Vagina (tissue), 2 donors: ENCODE measurements around the gene CLP1.

Source experiments
- POLR2AphosphoS5 ChIP-seq, 2 donors: sonication (generic); formaldehyde crosslinking; IDR thresholded peaks; one replicate each; pipeline ENCODE4 v1.9.0; 2017; ENCODE audit warnings: antibody characterized with exemption in 2 of 2, mild to moderate bottlenecking in 2 of 2, low read depth in 1 of 2; ENCODE audit not compliant: insufficient read depth in 1 of 2
- TF ChIP-seq, protein P1 (sequence below), 3 experiments: fragments of 450-650 bp in 2 of 3; fragments of 200-600 bp in 1 of 3; sonication (generic) in 1 of 3; IDR thresholded peaks; one replicate each; pipeline ENCODE4 v1.5.1; 2017 to 2019; ENCODE audit warnings: antibody characterized with exemption in 3 of 3, mild to moderate bottlenecking in 2 of 3, moderate library complexity in 2 of 3

DNA sequence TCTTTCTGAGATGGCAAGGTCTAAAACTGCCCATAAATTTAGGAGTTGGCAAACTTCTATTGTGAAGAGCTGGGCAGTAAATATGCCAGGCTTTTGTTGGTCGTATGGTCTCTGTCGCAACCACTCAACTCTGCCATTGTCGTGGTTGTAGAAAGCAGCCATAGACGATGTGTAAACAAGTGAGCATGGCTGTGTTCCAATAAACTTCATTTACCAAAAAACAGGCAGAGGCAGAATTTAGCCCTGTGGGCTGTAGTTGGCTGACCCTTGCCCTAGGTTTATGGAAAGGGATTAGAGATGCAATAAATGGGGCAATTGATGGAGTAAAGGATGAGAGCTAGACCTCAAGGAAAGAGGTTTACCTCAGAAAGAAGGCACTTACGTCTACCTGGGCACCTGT is 25.4 kb upstream of the CLP1 start:
- TF ChIP-seq POLR2AphosphoS5 (IDR thresholded peaks at IDR 0.05; ENCODE audit: insufficient read depth in 1 of 2, low read depth in 1 of 2): no peak
- TF ChIP-seq, protein P1, sequence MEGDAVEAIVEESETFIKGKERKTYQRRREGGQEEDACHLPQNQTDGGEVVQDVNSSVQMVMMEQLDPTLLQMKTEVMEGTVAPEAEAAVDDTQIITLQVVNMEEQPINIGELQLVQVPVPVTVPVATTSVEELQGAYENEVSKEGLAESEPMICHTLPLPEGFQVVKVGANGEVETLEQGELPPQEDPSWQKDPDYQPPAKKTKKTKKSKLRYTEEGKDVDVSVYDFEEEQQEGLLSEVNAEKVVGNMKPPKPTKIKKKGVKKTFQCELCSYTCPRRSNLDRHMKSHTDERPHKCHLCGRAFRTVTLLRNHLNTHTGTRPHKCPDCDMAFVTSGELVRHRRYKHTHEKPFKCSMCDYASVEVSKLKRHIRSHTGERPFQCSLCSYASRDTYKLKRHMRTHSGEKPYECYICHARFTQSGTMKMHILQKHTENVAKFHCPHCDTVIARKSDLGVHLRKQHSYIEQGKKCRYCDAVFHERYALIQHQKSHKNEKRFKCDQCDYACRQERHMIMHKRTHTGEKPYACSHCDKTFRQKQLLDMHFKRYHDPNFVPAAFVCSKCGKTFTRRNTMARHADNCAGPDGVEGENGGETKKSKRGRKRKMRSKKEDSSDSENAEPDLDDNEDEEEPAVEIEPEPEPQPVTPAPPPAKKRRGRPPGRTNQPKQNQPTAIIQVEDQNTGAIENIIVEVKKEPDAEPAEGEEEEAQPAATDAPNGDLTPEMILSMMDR (IDR thresholded peaks at IDR 0.05): no peak
